A549 (cell line): ENCODE data around the gene CRIP2. TPM values are rescaled to one million over a fixed set of nuclear protein-coding genes. Genes with fewer than 3 reads are reported as not detected.

ENCODE experiments used
- ATAC-seq, 2 experiments: fragments of 200-7000 bp in 1 of 2; fragments of >200 bp in 1 of 2; cut with Nextera tagmentation in 1 of 2; cut with Tn5 transposase in 1 of 2; 3 replicates each; pipeline versions ENCODE4 v1.8.0 to v1.9.1; 2018 to 2020; ENCODE audit warnings: mild to moderate bottlenecking in 1 of 2, moderate library complexity in 1 of 2
- CTCF ChIA-PET: fragments of 300-600 bp; sonication (Branson Sonifier 250); formaldehyde crosslinking; extraction: SDS; loops from one replicate; lab custom pipeline; 2021; ENCODE audit warnings: antibody characterized with exemption, inconsistent platforms; lab: Yijun Ruan, JAX
- POLR2A ChIA-PET: fragments of 350-600 bp; formaldehyde crosslinking; extraction: SDS; loops from one replicate; lab custom pipeline; 2021; ENCODE audit warnings: antibody characterized with exemption, inconsistent platforms; lab: Yijun Ruan, JAX
- DNase-seq, 2 experiments: peaks; one replicate each; pipeline versions ENCODE4 v3.0.0 to v3.0.0-alpha.2; 2011 to 2016; ENCODE audit warnings: low read depth in 1 of 2, low spot score in 1 of 2
- FAIRE-seq: peaks from 2 replicates; lab custom pipeline; 2011; peaks lifted over from hg19 to GRCh38; lab: Jason Lieb, UNC
- H3K27ac ChIP-seq, 2 experiments: fragments of >200 bp; sonication (Bioruptor Twin); formaldehyde crosslinking; 3 replicates each; pipeline ENCODE4 v1.5.1; 2016 to 2017
- H3K4me1 ChIP-seq: fragments of >200 bp; sonication (Bioruptor Twin); formaldehyde crosslinking; 3 replicates; pipeline ENCODE4 v1.6.1; 2016
- H3K4me2 ChIP-seq: fragments of >200 bp; sonication (Bioruptor Twin); formaldehyde crosslinking; 3 replicates; pipeline ENCODE4 v1.6.1; 2016
- H3K4me3 ChIP-seq: fragments of >200 bp; sonication (Bioruptor Twin); formaldehyde crosslinking; 3 replicates; pipeline ENCODE4 v1.5.1; 2016
- H3K9me3 ChIP-seq: fragments of >200 bp; sonication (Bioruptor Twin); formaldehyde crosslinking; 3 replicates; pipeline ENCODE4 v1.6.1; 2016
- CBX8 ChIP-seq: fragments of 200-600 bp; sonication (generic); IDR thresholded peaks from 2 replicates; pipeline ENCODE4 v1.6.1; 2016
- CHD2 ChIP-seq: fragments of 150-350 bp; IDR thresholded peaks from 2 replicates; pipeline ENCODE4 v1.6.1; 2014; ENCODE audit warnings: low read length; ENCODE audit not compliant: partially characterized antibody
- GATA3 ChIP-seq: IDR thresholded peaks from 2 replicates; pipeline ENCODE4 v1.6.1; 2012; ENCODE audit warnings: borderline replicate concordance
- HDAC2 ChIP-seq: fragments of 200-600 bp; sonication (generic); IDR thresholded peaks from 2 replicates; pipeline ENCODE4 v1.6.1; 2016
- HES2 ChIP-seq: fragments of >200 bp; sonication (Bioruptor Twin); formaldehyde crosslinking; IDR thresholded peaks from 2 replicates; pipeline ENCODE4 v1.6.1; 2016
- JUNB ChIP-seq: fragments of >200 bp; sonication (Bioruptor Twin); formaldehyde crosslinking; IDR thresholded peaks from 2 replicates; pipeline ENCODE4 v1.6.1; 2016
- KDM5A ChIP-seq: fragments of 200-600 bp; sonication (generic); IDR thresholded peaks from 2 replicates; pipeline ENCODE4 v1.6.1; 2016; ENCODE audit warnings: antibody characterized with exemption, mild to moderate bottlenecking
- MAFK ChIP-seq: fragments of 450-650 bp; IDR thresholded peaks from 2 replicates; pipeline ENCODE4 v1.6.1; 2014; ENCODE audit not compliant: partially characterized antibody
- MAZ ChIP-seq: fragments of 150-350 bp; IDR thresholded peaks from 2 replicates; pipeline ENCODE4 v1.6.1; 2014; ENCODE audit warnings: antibody characterized with exemption, low read depth, low read length, borderline replicate concordance
- MYC ChIP-seq: IDR thresholded peaks from 2 replicates; pipeline ENCODE4 v1.6.1; 2012; ENCODE audit warnings: mild to moderate bottlenecking, inconsistent platforms, low read length, improper control_type of control experiment, borderline replicate concordance
- PBX3 ChIP-seq: IDR thresholded peaks from 2 replicates; pipeline ENCODE4 v1.6.1; 2012
- PHF8 ChIP-seq: fragments of 200-600 bp; sonication (generic); IDR thresholded peaks from 2 replicates; pipeline ENCODE4 v1.6.1; 2016; ENCODE audit warnings: low read depth, mild to moderate bottlenecking, antibody characterized with exemption, moderate library complexity, borderline replicate concordance
- POLR2A ChIP-seq: IDR thresholded peaks from 2 replicates; pipeline ENCODE4 v1.6.1; 2012; ENCODE audit warnings: mild to moderate bottlenecking, low read length
- SMC3 ChIP-seq: fragments of >200 bp; sonication (Bioruptor Twin); formaldehyde crosslinking; IDR thresholded peaks from 3 replicates; pipeline ENCODE4 v1.6.1; 2018; ENCODE audit warnings: inconsistent platforms
- SREBF2 ChIP-seq: fragments of 450-650 bp; IDR thresholded peaks from 2 replicates; pipeline ENCODE4 v1.6.1; 2014; ENCODE audit warnings: mild to moderate bottlenecking, moderate library complexity
- TFCP2L1 ChIP-seq: fragments of 250-450 bp; sonication (Bioruptor Pico); IDR thresholded peaks from 2 replicates; pipeline ENCODE4 v1.5.0; 2021; ENCODE audit warnings: mild to moderate bottlenecking
- TP53 ChIP-seq: fragments of 250-450 bp; sonication (Bioruptor Pico); IDR thresholded peaks from 2 replicates; pipeline ENCODE4 v1.5.0; 2021; ENCODE audit warnings: mild to moderate bottlenecking, moderate library complexity
- ZNF302 ChIP-seq: fragments of 250-450 bp; sonication (Bioruptor Pico); IDR thresholded peaks from 2 replicates; pipeline ENCODE4 v1.9.0; 2021; ENCODE audit warnings: inconsistent platforms, mild to moderate bottlenecking, moderate library complexity
- WGBS: methylation state at CpG from one replicate; pipeline ENCODE4 v1.1.6; 2017; ENCODE audit errors: missing lambda C conversion rate; 5-methylcytosine and 5-hydroxymethylcytosine counted together
- polyA plus RNA-seq, 4 experiments: library from polyadenylated mRNA; depleted of rRNA in 3 of 4; stranded (reverse); fragments of >200 nt; fragmentation: RNase III in 1 of 4; extraction: RNeasy Plus Mini Kit Qiagen cat#74134 plus additional on column Dnase treatment in 1 of 4; gene quantifications; 2 replicates in 3 of 4; 3 replicates in 1 of 4; pipeline ENCODE4 v1.2.3, GENCODE V29; 2011 to 2017
- TF ChIP-seq, protein P1 (sequence below): IDR thresholded peaks from 2 replicates; pipeline ENCODE4 v1.6.1; 2012; ENCODE audit warnings: low read depth, borderline replicate concordance
- TF ChIP-seq, protein P2 (sequence below): IDR thresholded peaks from 2 replicates; pipeline ENCODE4 v1.6.1; 2012

Gene CRIP2
- polyA plus RNA-seq, 2 of the 4 experiments (the other 2 are of a cell fraction) = 41.0 to 67.3 TPM

GRCh38 chr14:105424861-105425260 is 49.8 kb upstream of the CRIP2 start:
- no peak overlapping the region for H3K27ac ChIP-seq
- H3K9me3 ChIP-seq = no peaks in the 10 kb centered on the region
- POLR2A ChIA-PET = no interaction called here
- no peak overlapping the region for H3K4me3 ChIP-seq
- FAIRE-seq = no peak
- H3K4me2 ChIP-seq = no peak overlapping the region
- DNase-seq = no peak
- CTCF ChIA-PET = interaction anchor here (0.9 to 1.2 kb wide), 2 partner anchors 23 to 56 kb away, joined by 3 to 5 read pairs; no protein-coding TSS in a partner anchor
- 94% methylated on average over 9 of the region's 12 CpGs for WGBS
- H3K4me1 ChIP-seq = peaks cover 13% of the 10 kb centered on the region; the same call in 2 of the 3 replicates
- ATAC-seq = no peak
- TF ChIP-seq HES2 (no peak), HDAC2 (no peak), TFCP2L1 (CRISPR knock-in tag) (no peak), CBX8 (no peak), MAFK (no peak), MAZ (no peak), SMC3 (no peak), TP53 (no peak), JUNB (no peak)
- TF ChIP-seq, all 56 proteins: peak for 0

DNA sequence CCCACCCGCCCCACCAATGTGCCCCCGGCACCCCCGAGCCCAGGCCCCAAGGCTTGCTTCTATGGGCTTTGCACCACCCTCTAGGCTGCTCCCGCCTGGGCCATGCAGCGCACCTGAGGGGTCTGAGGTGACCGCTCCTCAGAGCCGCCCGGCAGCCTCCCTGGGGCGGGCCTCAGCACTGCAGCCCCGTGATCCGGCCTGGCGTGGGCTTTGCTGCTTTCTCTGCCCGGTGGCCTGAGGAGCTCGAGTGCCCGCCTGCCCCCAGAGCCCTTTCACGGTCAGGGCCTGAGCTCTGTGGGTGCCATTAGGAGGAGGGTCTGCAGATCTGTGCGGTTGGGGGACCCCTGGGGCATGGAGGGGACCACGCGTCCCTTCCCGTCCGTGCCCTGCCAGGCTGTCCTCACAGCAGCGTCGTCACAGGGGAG is 48.8 kb upstream of the CRIP2 start:
- H3K27ac ChIP-seq = no peak overlapping the region
- ATAC-seq (no peak), DNase-seq (no peak), FAIRE-seq (no peak)
- no peak overlapping the region for H3K4me2 ChIP-seq
- H3K4me3 ChIP-seq = no peak overlapping the region
- POLR2A ChIA-PET = no interaction called here
- TF ChIP-seq ZNF302 (CRISPR knock-in tag) = no peak
- no peak for TF ChIP-seq KDM5A
- TF ChIP-seq, protein P1, sequence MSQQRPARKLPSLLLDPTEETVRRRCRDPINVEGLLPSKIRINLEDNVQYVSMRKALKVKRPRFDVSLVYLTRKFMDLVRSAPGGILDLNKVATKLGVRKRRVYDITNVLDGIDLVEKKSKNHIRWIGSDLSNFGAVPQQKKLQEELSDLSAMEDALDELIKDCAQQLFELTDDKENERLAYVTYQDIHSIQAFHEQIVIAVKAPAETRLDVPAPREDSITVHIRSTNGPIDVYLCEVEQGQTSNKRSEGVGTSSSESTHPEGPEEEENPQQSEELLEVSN = no peak
- TF ChIP-seq GATA3 = no peak
- TF ChIP-seq MAZ = no peak
- H3K9me3 ChIP-seq = no peaks in the 10 kb centered on the region
- H3K4me1 ChIP-seq = peaks cover 23% of the 10 kb centered on the region
- CTCF ChIA-PET = interaction anchor here (1.4 kb wide), 1 partner anchor 10 kb away, joined by 3 read pairs; no protein-coding TSS in a partner anchor
- WGBS = over 99% methylated on average over 17 of the region's 23 CpGs

- peaks cover 24% of the 10 kb centered on the region for H3K4me1 ChIP-seq
- H3K4me3 ChIP-seq = no peak overlapping the region
- H3K9me3 ChIP-seq = no peaks in the 10 kb centered on the region
- no peak for ATAC-seq
- no peak for DNase-seq
- POLR2A ChIA-PET = no interaction called here
- FAIRE-seq = no peak
- WGBS = 96% methylated on average over 20 of the region's 21 CpGs
- TF ChIP-seq POLR2A = no peak
- TF ChIP-seq, all 56 proteins: peak for 0
- CTCF ChIA-PET = interaction anchor here (1.4 to 1.7 kb wide), 2 partner anchors 11 to 13 kb away, joined by 3 to 5 read pairs; no protein-coding TSS in a partner anchor
- Histone ChIP-seq H3K27ac (no peak overlapping the region), H3K4me2 (no peak overlapping the region)
Measured at GRCh38 chr14:105426416-105427130, 48.0 kb upstream of the CRIP2 start.

DNA sequence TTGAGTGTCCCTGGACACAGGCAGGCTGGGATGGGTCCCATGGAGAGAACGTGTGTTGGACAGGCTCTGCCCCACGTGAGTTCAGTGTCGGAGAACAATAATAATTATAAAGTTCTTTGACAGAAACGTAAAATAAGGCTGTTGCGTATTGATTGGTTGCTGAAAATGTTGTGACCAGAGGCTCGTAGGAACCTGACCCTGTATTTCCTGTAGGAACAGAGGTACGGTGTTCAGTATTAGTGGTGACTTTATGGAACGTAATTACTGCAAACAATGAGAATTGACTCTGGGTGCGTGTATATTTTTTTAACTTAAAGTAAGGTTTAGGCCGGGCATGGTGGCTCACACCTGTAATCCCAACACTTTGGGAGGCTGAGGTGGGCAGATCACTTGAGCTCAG is 47.2 kb upstream of the CRIP2 start:
- FAIRE-seq (no peak), ATAC-seq (no peak), DNase-seq (no peak)
- H3K4me1 ChIP-seq = peaks cover 23% of the 10 kb centered on the region
- 94% methylated on average over 10 of the region's 10 CpGs for WGBS
- no peak overlapping the region for H3K4me3 ChIP-seq
- CTCF ChIA-PET = interaction anchor here (0.7 to 1.7 kb wide), 3 partner anchors 9 to 21 kb away, joined by 3 to 5 read pairs (median 4); no protein-coding TSS in a partner anchor
- H3K4me2 ChIP-seq = no peak overlapping the region
- POLR2A ChIA-PET = no interaction called here
- no peaks in the 10 kb centered on the region for H3K9me3 ChIP-seq
- TF ChIP-seq, protein P2, sequence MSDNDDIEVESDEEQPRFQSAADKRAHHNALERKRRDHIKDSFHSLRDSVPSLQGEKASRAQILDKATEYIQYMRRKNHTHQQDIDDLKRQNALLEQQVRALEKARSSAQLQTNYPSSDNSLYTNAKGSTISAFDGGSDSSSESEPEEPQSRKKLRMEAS = no peak
- no peak overlapping the region for H3K27ac ChIP-seq

DNA sequence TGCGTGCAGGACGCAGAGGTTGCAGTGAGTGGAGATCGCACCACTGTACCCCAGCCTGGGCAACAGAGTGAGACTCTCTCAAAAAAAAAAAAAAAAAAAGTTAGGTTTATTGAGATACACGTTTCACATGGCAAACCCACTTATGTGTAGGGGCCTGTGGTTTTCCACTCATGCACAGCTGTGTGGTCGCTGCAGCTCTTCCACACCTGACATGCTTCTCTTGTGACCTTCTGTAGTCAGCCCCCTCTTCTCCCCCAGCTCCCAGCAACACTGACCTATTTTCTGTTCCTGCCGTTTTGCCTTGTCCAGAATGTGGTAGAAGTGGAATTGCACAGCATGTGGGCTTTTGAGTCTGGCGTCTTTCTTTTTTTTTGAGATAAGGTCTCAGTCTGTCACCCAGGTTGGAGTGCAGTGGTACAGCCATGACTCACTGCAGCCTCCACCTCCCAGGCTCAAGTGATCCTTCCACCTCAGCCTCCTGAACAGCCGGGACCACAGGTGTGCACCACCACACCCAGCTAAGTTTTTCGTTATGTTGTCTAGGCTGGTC is 46.6 kb upstream of the CRIP2 start:
- peaks cover 23% of the 10 kb centered on the region for H3K4me1 ChIP-seq
- no peak for ATAC-seq
- CTCF ChIA-PET = interaction anchor here (0.7 to 1.7 kb wide), 4 partner anchors 10 to 53 kb away, joined by 3 to 8 read pairs (median 4); no protein-coding TSS in a partner anchor
- H3K4me3 ChIP-seq = no peak overlapping the region
- no peak for DNase-seq
- no peak overlapping the region for H3K27ac ChIP-seq
- WGBS = 92% methylated on average over 9 of the region's 9 CpGs
- no peak overlapping the region for H3K4me2 ChIP-seq
- no peaks in the 10 kb centered on the region for H3K9me3 ChIP-seq
- FAIRE-seq = no peak
- no peak for TF ChIP-seq PBX3
- TF ChIP-seq CHD2 = no peak
- TF ChIP-seq TP53 = no peak
- no peak for TF ChIP-seq SREBF2
- no peak for TF ChIP-seq MYC
- no peak for TF ChIP-seq PHF8
- POLR2A ChIA-PET = no interaction called here
